ENCODE data around the gene LPAR2.
"Not testable (repeated sequence)": the region's sequence is repeated elsewhere in the genome, so short reads cannot be mapped to it uniquely, and the experiment has no call there.

The LPAR2 gene
- 39.8 to 47.4 reads per million in 2 donors for total RNA-seq

GRCh38 chr19:19627621-19628500 is at the start of gene LPAR2:
LPAR2 (minus strand) TSS chr19:19628220; CDS start chr19:19627275, 945 bp downstream.
- DNase-seq: peak; percentile 51 to 81 (median 75)

GRCh38 chr19:19677579-19677978 is 49.6 kb upstream of the LPAR2 start:
- no peak for DNase-seq

GRCh38 chr19:19674315-19674714 is 46.3 kb upstream of the LPAR2 start:
- DNase-seq: no peak

GRCh38 chr19:19672816-19673215 is 44.8 kb upstream of the LPAR2 start:
- DNase-seq: no peak

GRCh38 chr19:19670070-19670551 is 42.1 kb upstream of the LPAR2 start:
- no peak for DNase-seq

GRCh38 chr19:19668230-19669012 is 40.4 kb upstream of the LPAR2 start, which contains the start of gene ZNF101:
ZNF101 (plus strand) TSS chr19:19668839; CDS start chr19:19668964, 125 bp downstream.
- DNase-seq: peak; percentile 81 to 98 (median 89)

- not testable (repeated sequence) for DNase-seq
Measured at GRCh38 chr19:19665420-19665948, 37.5 kb upstream of the LPAR2 start.

- DNase-seq: peak; percentile 83 to 99 (median 93)
Measured at GRCh38 chr19:19663256-19664120, 35.5 kb upstream of the LPAR2 start, which contains the start of gene ATP13A1. ATP13A1 (minus strand) TSS chr19:19663676; CDS start chr19:19663666, 10 bp downstream.

- DNase-seq: no peak
Measured at GRCh38 chr19:19662871-19663255, 34.8 kb upstream of the LPAR2 start.

- no peak for DNase-seq
Measured at GRCh38 chr19:19662344-19662743, 34.3 kb upstream of the LPAR2 start.

GRCh38 chr19:19661675-19662251 is 33.7 kb upstream of the LPAR2 start:
- peak in 3 of 5 experiments; percentile 39 to 93 (median 52) for DNase-seq

GRCh38 chr19:19661141-19661674 is 33.2 kb upstream of the LPAR2 start:
- DNase-seq: no peak

- DNase-seq: no peak
Measured at GRCh38 chr19:19659646-19660245, 31.7 kb upstream of the LPAR2 start.

- DNase-seq: no peak
Measured at GRCh38 chr19:19657397-19657783, 29.4 kb upstream of the LPAR2 start.

GRCh38 chr19:19656451-19657396 is 28.7 kb upstream of the LPAR2 start:
- no peak for DNase-seq

GRCh38 chr19:19655641-19656343 is 27.8 kb upstream of the LPAR2 start:
- DNase-seq: no peak

GRCh38 chr19:19655051-19655594 is 27.1 kb upstream of the LPAR2 start:
- DNase-seq: no peak

- no peak for DNase-seq
Measured at GRCh38 chr19:19654441-19654840, 26.4 kb upstream of the LPAR2 start.
